ENCODE data around the gene TEKT3.

Gene TEKT3

GRCh38 chr17:15293558-15293957 lies 47.8 kb downstream of the TEKT3 start:
- H3K36me3 ChIP-seq (ENCODE audit: insufficient read depth, low read length) = no peaks in the 10 kb centered on the region
- no peaks in the 10 kb centered on the region for H3K27me3 ChIP-seq (ENCODE audit: insufficient read depth, low read length)
- H3K27ac ChIP-seq (ENCODE audit: low read depth, low read length) = no peak overlapping the region
- H3K9me3 ChIP-seq (ENCODE audit: insufficient read depth, low read depth, low read length) = no peaks in the 10 kb centered on the region
- 100% methylated on average over 3 of the region's 3 CpGs for WGBS
- no peak overlapping the region for H3K4me3 ChIP-seq (ENCODE audit: low read length)
- H3K4me1 ChIP-seq (ENCODE audit: insufficient read depth, low read length) = 0 out of 2 replicates have a peak, but pooled peaks cover 3% of the 10 kb centered on the region
- no peak overlapping the region for H3K9ac ChIP-seq (ENCODE audit: low read depth, low read length)

DNA sequence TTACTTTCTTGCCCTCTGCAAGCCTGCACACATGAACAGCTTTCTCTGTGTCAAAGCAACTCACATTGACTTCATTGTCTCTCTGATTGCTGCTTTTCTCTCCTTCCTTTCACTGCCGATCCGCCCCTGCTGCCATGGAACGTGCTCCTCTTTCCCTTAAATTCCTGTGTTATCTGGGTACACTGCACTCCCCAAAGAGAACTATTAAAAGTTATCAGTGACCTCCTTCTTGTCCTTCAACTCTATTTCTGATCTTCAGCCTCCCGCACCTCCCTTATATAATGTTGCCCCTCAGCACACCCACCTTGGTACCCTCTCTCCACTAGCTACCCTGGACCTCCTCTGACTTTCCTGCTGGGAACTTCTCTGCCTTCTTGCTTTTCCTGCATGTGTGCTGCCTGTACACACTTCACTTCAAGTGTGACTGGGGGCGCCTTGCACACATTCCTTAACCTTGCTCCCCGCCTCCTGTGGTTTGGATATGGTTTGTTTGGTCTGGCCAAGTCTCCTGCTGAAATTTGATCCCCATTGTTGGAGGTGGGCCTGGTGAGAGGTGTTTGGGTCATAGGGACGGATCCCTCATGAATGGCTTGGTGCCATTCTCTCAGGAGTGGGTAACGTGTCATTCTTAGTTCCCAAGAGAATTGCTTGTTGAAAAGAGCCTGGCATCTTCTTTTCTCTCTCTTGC lies 49.6 kb downstream of the TEKT3 start:
- WGBS = 81% methylated on average over 8 of the region's 8 CpGs
- Histone ChIP-seq H3K4me3 (ENCODE audit: low read length) (no peak overlapping the region), H3K27me3 (ENCODE audit: insufficient read depth, low read length) (no peaks in the 10 kb centered on the region), H3K27ac (ENCODE audit: low read depth, low read length) (no peak overlapping the region), H3K4me1 (ENCODE audit: insufficient read depth, low read length) (0 out of 2 replicates have a peak, but pooled peaks cover 3% of the 10 kb centered on the region), H3K36me3 (ENCODE audit: insufficient read depth, low read length) (no peaks in the 10 kb centered on the region), H3K9me3 (ENCODE audit: insufficient read depth, low read depth, low read length) (no peaks in the 10 kb centered on the region), H3K9ac (ENCODE audit: low read depth, low read length) (no peak overlapping the region)

- WGBS = 94% methylated on average over 6 of the region's 6 CpGs
Measured at GRCh38 chr17:15290605-15291004, 50.8 kb downstream of the TEKT3 start.

DNA sequence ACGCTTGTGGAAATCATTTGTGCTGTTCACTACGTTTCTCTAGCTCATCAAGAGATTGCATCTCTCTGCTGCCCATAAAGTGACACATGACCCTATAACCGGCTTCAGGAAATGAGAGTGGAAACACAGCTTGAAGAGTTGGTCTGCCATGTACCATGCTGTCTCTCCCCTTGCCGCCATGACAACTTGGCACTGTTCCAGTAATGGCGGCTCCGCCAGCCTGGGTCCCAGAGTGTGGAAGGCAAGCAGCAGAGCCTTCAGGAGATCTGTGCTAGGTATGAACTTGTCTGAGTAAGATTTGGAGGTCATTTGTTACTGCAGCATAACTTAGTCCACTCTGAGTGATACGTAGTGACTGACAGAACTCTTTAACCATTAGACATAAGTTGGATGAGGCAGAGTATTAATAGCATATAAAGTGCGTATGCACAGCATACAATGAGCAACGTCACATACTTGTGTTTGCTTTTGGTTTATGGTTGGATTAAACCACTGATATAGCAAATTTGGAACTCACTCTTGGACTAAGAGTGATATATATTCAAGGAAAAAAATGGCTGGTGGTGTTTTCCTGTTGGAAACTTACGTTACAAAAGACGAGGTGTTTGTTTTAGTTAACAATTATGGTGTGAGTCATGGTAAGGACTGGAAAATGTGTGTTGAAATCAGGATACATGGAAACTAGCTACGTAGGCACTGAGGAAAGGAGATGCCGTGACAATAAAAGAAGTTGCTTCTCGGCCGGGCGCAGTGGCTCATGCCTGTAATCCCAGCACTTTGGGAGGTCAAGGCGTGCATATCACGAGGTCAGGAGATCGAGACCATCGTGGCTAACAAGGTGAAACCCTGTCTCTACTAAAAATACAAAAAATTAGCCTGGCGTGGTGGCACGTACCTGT lies 51.9 kb downstream of the TEKT3 start:
- H3K9ac ChIP-seq (ENCODE audit: low read depth, low read length) = no peak overlapping the region
- H3K27me3 ChIP-seq (ENCODE audit: insufficient read depth, low read length) = no peaks in the 10 kb centered on the region
- H3K27ac ChIP-seq (ENCODE audit: low read depth, low read length) = no peak overlapping the region
- H3K9me3 ChIP-seq (ENCODE audit: insufficient read depth, low read depth, low read length) = no peaks in the 10 kb centered on the region
- H3K4me3 ChIP-seq (ENCODE audit: low read length) = no peak overlapping the region
- 0 out of 2 replicates have a peak, but pooled peaks cover 3% of the 10 kb centered on the region for H3K4me1 ChIP-seq (ENCODE audit: insufficient read depth, low read length)
- no peaks in the 10 kb centered on the region for H3K36me3 ChIP-seq (ENCODE audit: insufficient read depth, low read length)
- WGBS = 95% methylated on average over 22 of the region's 22 CpGs

More at GRCh38 chr17:15290605-15291004, 50.8 kb downstream of the TEKT3 start:
- no peaks in the 10 kb centered on the region for H3K36me3 ChIP-seq (ENCODE audit: insufficient read depth, low read length)
- no peaks in the 10 kb centered on the region for H3K27me3 ChIP-seq (ENCODE audit: insufficient read depth, low read length)
- H3K4me3 ChIP-seq (ENCODE audit: low read length) = no peak overlapping the region
- H3K9me3 ChIP-seq (ENCODE audit: insufficient read depth, low read depth, low read length) = no peaks in the 10 kb centered on the region
- H3K4me1 ChIP-seq (ENCODE audit: insufficient read depth, low read length) = 0 out of 2 replicates have a peak, but pooled peaks cover 3% of the 10 kb centered on the region
- H3K9ac ChIP-seq (ENCODE audit: low read depth, low read length) = no peak overlapping the region
- H3K27ac ChIP-seq (ENCODE audit: low read depth, low read length) = no peak overlapping the region

DNA sequence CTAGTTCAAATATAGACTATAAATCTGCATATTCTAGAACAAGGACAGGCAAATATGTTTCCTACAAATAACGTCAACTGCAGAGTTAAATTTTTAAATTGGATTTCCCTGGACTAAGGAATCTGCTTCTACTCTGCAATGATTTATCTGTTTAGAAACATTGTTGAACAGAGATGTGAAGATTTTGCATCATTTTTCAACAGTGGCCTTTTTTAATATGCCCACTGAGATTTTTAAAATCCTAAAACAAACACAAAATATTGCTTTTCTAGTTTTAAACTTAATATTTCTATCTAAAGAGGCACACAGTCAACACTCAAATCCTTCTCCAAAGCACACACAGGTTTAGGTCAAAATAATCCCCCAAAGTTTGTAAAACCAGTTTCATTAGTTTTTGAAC lies 52.5 kb downstream of the TEKT3 start:
- H3K27ac ChIP-seq (ENCODE audit: low read depth, low read length) = no peak overlapping the region
- H3K36me3 ChIP-seq (ENCODE audit: insufficient read depth, low read length) = no peaks in the 10 kb centered on the region
- H3K4me3 ChIP-seq (ENCODE audit: low read length) = no peak overlapping the region
- H3K9me3 ChIP-seq (ENCODE audit: insufficient read depth, low read depth, low read length) = no peaks in the 10 kb centered on the region
- no peak overlapping the region for H3K9ac ChIP-seq (ENCODE audit: low read depth, low read length)
- H3K27me3 ChIP-seq (ENCODE audit: insufficient read depth, low read length) = no peaks in the 10 kb centered on the region
- 94% methylated on average over 1 of the region's 1 CpG for WGBS
- H3K4me1 ChIP-seq (ENCODE audit: insufficient read depth, low read length) = 0 out of 2 replicates have a peak, but pooled peaks cover 3% of the 10 kb centered on the region

- H3K36me3 ChIP-seq (ENCODE audit: insufficient read depth, low read length) = no peaks in the 10 kb centered on the region
- no peak overlapping the region for H3K4me3 ChIP-seq (ENCODE audit: low read length)
- H3K27ac ChIP-seq (ENCODE audit: low read depth, low read length) = no peak overlapping the region
- no peak overlapping the region for H3K9ac ChIP-seq (ENCODE audit: low read depth, low read length)
- H3K27me3 ChIP-seq (ENCODE audit: insufficient read depth, low read length) = no peaks in the 10 kb centered on the region
- WGBS = 92% methylated on average over 4 of the region's 4 CpGs
- H3K9me3 ChIP-seq (ENCODE audit: insufficient read depth, low read depth, low read length) = no peaks in the 10 kb centered on the region
- H3K4me1 ChIP-seq (ENCODE audit: insufficient read depth, low read length) = 0 out of 2 replicates have a peak, but pooled peaks cover 3% of the 10 kb centered on the region
Measured at GRCh38 chr17:15287538-15288267, 53.7 kb downstream of the TEKT3 start.

DNA sequence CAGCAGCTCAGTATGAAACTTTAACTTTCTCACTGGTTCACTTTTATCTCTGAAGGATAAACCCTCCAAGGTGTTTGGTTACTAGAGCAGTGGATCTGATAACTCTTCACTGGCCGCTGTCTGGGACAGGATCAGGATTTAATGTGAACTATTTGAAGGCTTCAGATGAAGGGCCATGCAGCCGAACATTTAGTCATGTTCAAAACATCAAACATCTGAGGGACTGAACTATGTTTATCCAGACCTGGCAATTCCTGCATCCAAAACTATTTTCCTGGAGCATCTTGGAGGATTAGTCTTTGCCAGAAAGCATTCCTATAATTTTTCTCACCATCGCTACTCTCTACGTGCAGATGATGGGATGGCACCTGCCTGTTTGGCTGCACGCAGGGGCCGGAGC lies 55.9 kb downstream of the TEKT3 start:
- H3K36me3 ChIP-seq (ENCODE audit: insufficient read depth, low read length) = no peaks in the 10 kb centered on the region
- H3K9me3 ChIP-seq (ENCODE audit: insufficient read depth, low read depth, low read length) = no peaks in the 10 kb centered on the region
- H3K9ac ChIP-seq (ENCODE audit: low read depth, low read length) = no peak overlapping the region
- no peaks in the 10 kb centered on the region for H3K27me3 ChIP-seq (ENCODE audit: insufficient read depth, low read length)
- no peak overlapping the region for H3K27ac ChIP-seq (ENCODE audit: low read depth, low read length)
- no peak overlapping the region for H3K4me3 ChIP-seq (ENCODE audit: low read length)
- H3K4me1 ChIP-seq (ENCODE audit: insufficient read depth, low read length) = no peaks in the 10 kb centered on the region
- WGBS = 94% methylated on average over 6 of the region's 6 CpGs

- Histone ChIP-seq H3K27me3 (ENCODE audit: insufficient read depth, low read length) (no peaks in the 10 kb centered on the region), H3K36me3 (ENCODE audit: insufficient read depth, low read length) (no peaks in the 10 kb centered on the region), H3K9ac (ENCODE audit: low read depth, low read length) (no peak overlapping the region), H3K4me3 (ENCODE audit: low read length) (no peak overlapping the region), H3K9me3 (ENCODE audit: insufficient read depth, low read depth, low read length) (no peaks in the 10 kb centered on the region), H3K27ac (ENCODE audit: low read depth, low read length) (no peak overlapping the region), H3K4me1 (ENCODE audit: insufficient read depth, low read length) (no peaks in the 10 kb centered on the region)
- WGBS = 82% methylated on average over 2 of the region's 2 CpGs
Measured at GRCh38 chr17:15284537-15284936, 56.9 kb downstream of the TEKT3 start.

GRCh38 chr17:15284107-15284506 lies 57.3 kb downstream of the TEKT3 start:
- Histone ChIP-seq H3K9me3 (ENCODE audit: insufficient read depth, low read depth, low read length) (no peaks in the 10 kb centered on the region), H3K27me3 (ENCODE audit: insufficient read depth, low read length) (no peaks in the 10 kb centered on the region), H3K4me1 (ENCODE audit: insufficient read depth, low read length) (0 out of 2 replicates have a peak, but pooled peaks cover under 1% of the 10 kb centered on the region), H3K36me3 (ENCODE audit: insufficient read depth, low read length) (no peaks in the 10 kb centered on the region), H3K27ac (ENCODE audit: low read depth, low read length) (no peak overlapping the region), H3K4me3 (ENCODE audit: low read length) (no peak overlapping the region), H3K9ac (ENCODE audit: low read depth, low read length) (no peak overlapping the region)
- 86% methylated on average over 6 of the region's 6 CpGs for WGBS

DNA sequence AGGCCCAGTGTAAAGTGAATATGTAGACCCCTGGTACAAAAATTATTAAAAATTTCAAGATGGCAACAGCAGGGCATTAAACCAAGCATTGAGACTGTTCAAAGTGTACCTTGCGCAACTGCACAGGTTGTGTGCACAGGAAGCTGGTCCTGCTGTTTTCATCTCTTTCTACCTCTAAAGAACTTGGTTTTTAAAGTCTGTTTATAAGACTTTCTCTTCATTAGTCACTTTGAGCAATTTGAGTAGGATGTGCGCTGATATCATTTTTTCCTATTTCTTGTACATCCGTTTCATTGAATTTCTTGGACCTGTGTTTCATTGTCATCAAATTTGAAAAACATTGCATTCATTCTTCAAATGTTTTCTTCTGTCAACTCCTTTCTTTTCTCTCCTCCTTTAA lies 59.5 kb downstream of the TEKT3 start:
- no peaks in the 10 kb centered on the region for H3K36me3 ChIP-seq (ENCODE audit: insufficient read depth, low read length)
- no peaks in the 10 kb centered on the region for H3K9me3 ChIP-seq (ENCODE audit: insufficient read depth, low read depth, low read length)
- H3K27me3 ChIP-seq (ENCODE audit: insufficient read depth, low read length) = no peaks in the 10 kb centered on the region
- WGBS = 100% methylated on average over 3 of the region's 3 CpGs
- no peak overlapping the region for H3K4me3 ChIP-seq (ENCODE audit: low read length)
- H3K9ac ChIP-seq (ENCODE audit: low read depth, low read length) = no peak overlapping the region
- H3K27ac ChIP-seq (ENCODE audit: low read depth, low read length) = no peak overlapping the region
- H3K4me1 ChIP-seq (ENCODE audit: insufficient read depth, low read length) = peaks cover 16% of the 10 kb centered on the region
